Measurements from ENCODE around the gene ZDHHC14.

- TF ChIP-seq CTCF (IDR thresholded peaks at IDR 0.05) = no peak
- no peak for TF ChIP-seq POLR2A (IDR thresholded peaks at IDR 0.05)
Measured at GRCh38 chr6:157498817-157499216, 117.8 kb downstream of the ZDHHC14 start.

Data from Peyer's patch (tissue), 4 donors.